B cell (primary cell): ENCODE measurements around the gene LIPI.

Experiments
- EZH2 ChIP-seq: IDR thresholded peaks from 2 replicates; pipeline ENCODE4 v1.6.1; 2012; ENCODE audit warnings: borderline replicate concordance, low read depth, mild to moderate bottlenecking, moderate library complexity, low read length; ENCODE audit not compliant: insufficient read depth, poor library complexity, severe bottlenecking
- TF ChIP-seq, protein P1 (sequence below): fragments of 200-600 bp; IDR thresholded peaks from one replicate; pipeline ENCODE4 v1.8.0; 2022; ENCODE audit warnings: antibody characterized with exemption, mild to moderate bottlenecking

DNA sequence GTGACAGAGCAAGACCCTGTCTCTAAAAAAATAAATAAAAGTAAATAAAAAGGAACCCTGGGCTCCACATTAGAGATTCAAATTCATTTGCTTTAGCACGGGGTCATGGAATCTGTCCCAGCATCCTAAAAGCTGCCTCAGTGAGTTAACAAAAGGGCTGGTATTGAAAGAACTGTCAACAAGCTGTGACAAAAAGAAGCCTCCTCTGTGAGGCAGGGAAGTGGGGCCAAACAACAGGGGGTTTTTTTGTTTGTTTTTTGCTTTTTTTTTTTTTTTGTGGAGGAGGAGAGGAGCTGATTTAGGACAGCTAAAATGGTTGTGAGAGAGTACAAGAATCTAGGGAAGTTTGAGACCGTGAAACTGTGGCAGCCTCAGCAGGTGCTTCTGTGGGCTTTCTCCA, 115.7 kb downstream of the LIPI start:
- TF ChIP-seq, protein P1, sequence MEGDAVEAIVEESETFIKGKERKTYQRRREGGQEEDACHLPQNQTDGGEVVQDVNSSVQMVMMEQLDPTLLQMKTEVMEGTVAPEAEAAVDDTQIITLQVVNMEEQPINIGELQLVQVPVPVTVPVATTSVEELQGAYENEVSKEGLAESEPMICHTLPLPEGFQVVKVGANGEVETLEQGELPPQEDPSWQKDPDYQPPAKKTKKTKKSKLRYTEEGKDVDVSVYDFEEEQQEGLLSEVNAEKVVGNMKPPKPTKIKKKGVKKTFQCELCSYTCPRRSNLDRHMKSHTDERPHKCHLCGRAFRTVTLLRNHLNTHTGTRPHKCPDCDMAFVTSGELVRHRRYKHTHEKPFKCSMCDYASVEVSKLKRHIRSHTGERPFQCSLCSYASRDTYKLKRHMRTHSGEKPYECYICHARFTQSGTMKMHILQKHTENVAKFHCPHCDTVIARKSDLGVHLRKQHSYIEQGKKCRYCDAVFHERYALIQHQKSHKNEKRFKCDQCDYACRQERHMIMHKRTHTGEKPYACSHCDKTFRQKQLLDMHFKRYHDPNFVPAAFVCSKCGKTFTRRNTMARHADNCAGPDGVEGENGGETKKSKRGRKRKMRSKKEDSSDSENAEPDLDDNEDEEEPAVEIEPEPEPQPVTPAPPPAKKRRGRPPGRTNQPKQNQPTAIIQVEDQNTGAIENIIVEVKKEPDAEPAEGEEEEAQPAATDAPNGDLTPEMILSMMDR = no peak
- TF ChIP-seq EZH2 = no peak
